IMR-90 (cell line): ENCODE results near the gene LCN2. TPM values are rescaled to one million over a fixed set of nuclear protein-coding genes. Genes with fewer than 3 reads are reported as not detected.

ENCODE experiments used
- ATAC-seq: fragments of 200-7000 bp; cut with Tn5 transposase; 2 replicates; pipeline ENCODE4 v1.9.1; 2020; ENCODE audit warnings: low read depth, mild to moderate bottlenecking, moderate library complexity
- BruUV-seq: library from RNA; stranded (reverse); fragments of 400-500 nt; replicated peaks from 2 replicates; lab custom pipeline; 2021; lab: Mats Ljungman, UMichigan
- CTCF ChIA-PET: fragments of 300-600 bp; formaldehyde crosslinking; extraction: SDS; loops from one replicate; lab custom pipeline; 2021; ENCODE audit warnings: antibody characterized with exemption; lab: Yijun Ruan, JAX
- POLR2A ChIA-PET: fragments of 300-600 bp; sonication (Branson Sonifier 250); formaldehyde crosslinking; loops from one replicate; lab custom pipeline; 2022; ENCODE audit warnings: antibody characterized with exemption; ENCODE audit not compliant: unreplicated experiment; lab: Charles Lee
- DNase-seq: peaks from one replicate; pipeline ENCODE4 v3.0.0; 2013
- H2AFZ ChIP-seq: replicated peaks from 2 replicates; pipeline ENCODE3; 2013; ENCODE audit warnings: low read length, mild to moderate bottlenecking; ENCODE audit not compliant: poor library complexity
- H2AK5ac ChIP-seq: 2 replicates; pipeline ENCODE4 v1.6.1; 2013; ENCODE audit warnings: low read depth, low read length, inconsistent platforms
- H2AK9ac ChIP-seq: replicated peaks from 2 replicates; pipeline ENCODE3; 2013; ENCODE audit warnings: mild to moderate bottlenecking, low read depth, low read length, moderate library complexity; ENCODE audit not compliant: poor library complexity
- H2BK120ac ChIP-seq: 2 replicates; pipeline ENCODE4 v1.6.1; 2013; ENCODE audit warnings: low read depth, low read length, inconsistent platforms
- H2BK15ac ChIP-seq: 3 replicates; pipeline ENCODE4 v1.6.1; 2013; ENCODE audit warnings: low read depth, low read length, inconsistent platforms
- H2BK20ac ChIP-seq: 2 replicates; pipeline ENCODE4 v1.6.1; 2013; ENCODE audit warnings: low read depth, mild to moderate bottlenecking, inconsistent platforms, low read length, moderate library complexity
- H2BK5ac ChIP-seq: 2 replicates; pipeline ENCODE4 v1.6.1; 2013; ENCODE audit warnings: mild to moderate bottlenecking, low read depth, low read length, inconsistent platforms; ENCODE audit not compliant: poor library complexity, severe bottlenecking
- H3K14ac ChIP-seq: replicated peaks from 2 replicates; pipeline ENCODE4 v1.6.1; 2013; ENCODE audit warnings: low read depth, low read length, inconsistent platforms
- H3K18ac ChIP-seq: 2 replicates; pipeline ENCODE4 v1.6.1; 2013; ENCODE audit warnings: low read depth, low read length, control low read depth
- H3K23ac ChIP-seq: 2 replicates; pipeline ENCODE4 v1.6.1; 2013; ENCODE audit warnings: low read depth, low read length, inconsistent platforms
- H3K27ac ChIP-seq: 2 replicates; pipeline ENCODE4 v1.5.1; 2013; ENCODE audit warnings: mild to moderate bottlenecking, control low read depth, low read length; ENCODE audit not compliant: insufficient read depth
- H3K27me3 ChIP-seq: 2 replicates; pipeline ENCODE4 v1.6.1; 2013; ENCODE audit warnings: low read length; ENCODE audit not compliant: control insufficient read depth, insufficient read depth
- H3K36me3 ChIP-seq: 2 replicates; pipeline ENCODE4 v1.6.1; 2013; ENCODE audit warnings: low read length, mixed read lengths; ENCODE audit not compliant: control insufficient read depth, insufficient read depth
- H3K4ac ChIP-seq: 2 replicates; pipeline ENCODE4 v1.6.1; 2013; ENCODE audit warnings: low read depth, low read length, inconsistent platforms
- H3K4me1 ChIP-seq: 2 replicates; pipeline ENCODE4 v1.6.1; 2013; ENCODE audit warnings: low read length, mixed read lengths; ENCODE audit not compliant: control insufficient read depth, insufficient read depth
- H3K4me2 ChIP-seq: 2 replicates; pipeline ENCODE4 v1.6.1; 2013; ENCODE audit warnings: low read depth, mild to moderate bottlenecking, control low read depth, low read length, moderate library complexity
- H3K4me3 ChIP-seq: 2 replicates; pipeline ENCODE4 v1.5.1; 2013; ENCODE audit warnings: low read depth, mild to moderate bottlenecking, control low read depth, low read length, moderate library complexity; ENCODE audit not compliant: insufficient read depth
- H3K56ac ChIP-seq: 2 replicates; pipeline ENCODE4 v1.6.1; 2013; ENCODE audit warnings: low read length, inconsistent platforms; ENCODE audit not compliant: insufficient read depth; ENCODE audit errors: extremely low read depth
- H3K79me1 ChIP-seq, 2 experiments: 2 replicates each; pipeline ENCODE4 v1.6.1; 2013; ENCODE audit warnings: low read length in 2 of 2, inconsistent platforms in 1 of 2, low read depth in 1 of 2
- H3K9ac ChIP-seq: 2 replicates; pipeline ENCODE4 v1.6.1; 2013; ENCODE audit warnings: low read depth, low read length, control low read depth
- H3K9me1 ChIP-seq: 2 replicates; pipeline ENCODE4 v1.6.1; 2013; ENCODE audit warnings: low read length, inconsistent platforms; ENCODE audit not compliant: insufficient read depth
- H3K9me3 ChIP-seq: 2 replicates; pipeline ENCODE4 v1.6.1; 2013; ENCODE audit warnings: low read length; ENCODE audit not compliant: control insufficient read depth, insufficient read depth
- H4K20me1 ChIP-seq: 2 replicates; pipeline ENCODE4 v1.6.1; 2013; ENCODE audit warnings: low read length, inconsistent platforms; ENCODE audit not compliant: insufficient read depth
- H4K5ac ChIP-seq: 2 replicates; pipeline ENCODE4 v1.6.1; 2013; ENCODE audit warnings: mild to moderate bottlenecking, low read depth, low read length, control low read depth
- H4K8ac ChIP-seq, 2 experiments: 2 replicates each; pipeline ENCODE4 v1.6.1; 2013; ENCODE audit warnings: low read depth in 2 of 2, low read length in 2 of 2, control low read depth in 1 of 2, inconsistent platforms in 1 of 2
- H4K91ac ChIP-seq: 2 replicates; pipeline ENCODE4 v1.6.1; 2013; ENCODE audit warnings: low read depth, low read length, inconsistent platforms; ENCODE audit not compliant: insufficient read depth
- CEBPB ChIP-seq: IDR thresholded peaks from 2 replicates; pipeline ENCODE4 v1.6.1; 2012; ENCODE audit warnings: low read depth, low read length, improper control_type of control experiment
- CHD1 ChIP-seq: IDR thresholded peaks from 2 replicates; pipeline ENCODE4 v1.6.1; 2012; ENCODE audit warnings: low read depth, low read length, improper control_type of control experiment
- MAZ ChIP-seq: IDR thresholded peaks from 2 replicates; pipeline ENCODE4 v1.6.1; 2012; ENCODE audit warnings: low read depth, mild to moderate bottlenecking, low read length, improper control_type of control experiment, moderate library complexity, borderline replicate concordance
- MXI1 ChIP-seq: IDR thresholded peaks from 2 replicates; pipeline ENCODE4 v1.6.1; 2012; ENCODE audit warnings: low read depth, mild to moderate bottlenecking, low read length, moderate library complexity, borderline replicate concordance
- NFE2L2 ChIP-seq: fragments of 150-350 bp; IDR thresholded peaks from 2 replicates; pipeline ENCODE4 v1.6.1; 2016; ENCODE audit warnings: low read depth, mild to moderate bottlenecking, low read length
- POLR2A ChIP-seq: IDR thresholded peaks from 2 replicates; pipeline ENCODE4 v1.6.1; 2012; ENCODE audit warnings: mild to moderate bottlenecking, low read depth, low read length
- RCOR1 ChIP-seq: IDR thresholded peaks from 2 replicates; pipeline ENCODE4 v1.6.1; 2012; ENCODE audit warnings: mild to moderate bottlenecking, low read length, improper control_type of control experiment; ENCODE audit not compliant: insufficient replicate concordance
- RFX5 ChIP-seq: IDR thresholded peaks from 2 replicates; pipeline ENCODE4 v1.8.0; 2012; ENCODE audit warnings: low read depth, mild to moderate bottlenecking, low read length, moderate library complexity
- SMC3 ChIP-seq: fragments of 150-350 bp; IDR thresholded peaks from 2 replicates; pipeline ENCODE4 v1.6.1; 2016; ENCODE audit warnings: low read depth, mild to moderate bottlenecking, antibody characterized with exemption, low read length, moderate library complexity
- WGBS, 2 experiments: methylation state at CpG; one replicate each; pipeline versions ENCODE4 v1.1.5 to v1.1.7; 2013; ENCODE audit warnings: missing lambda C conversion rate in 2 of 2; ENCODE audit not compliant: insufficient read length in 1 of 2; ENCODE audit errors: extremely low coverage in 2 of 2; 5-methylcytosine and 5-hydroxymethylcytosine counted together
- dilution Hi-C: fragments of 300-500 bp; cut with HindIII; formaldehyde crosslinking; loops from one replicate; pipeline ENCODE4 v1.14.3; 2018; ENCODE audit warnings: low sequenced_read_pairs; ENCODE audit not compliant: unreplicated experiment
- in situ Hi-C: fragments of 300-500 bp; cut with MboI; formaldehyde crosslinking; loops from 3 replicates; pipeline ENCODE4 v1.14.3; 2019; ENCODE audit warnings: low sequenced_read_pairs, inconsistent platforms, mixed read lengths
- intact Hi-C: fragments of 100-400 bp; cut with micrococcal nuclease; formaldehyde crosslinking; loops from 2 replicates; pipeline ENCODE4 v1.10.0; 2022
- polyA plus RNA-seq, 3 experiments: library from polyadenylated mRNA; depleted of rRNA; stranded (reverse); fragments of >200 nt; gene quantifications; 2 replicates each; pipeline ENCODE4 v1.2.3, GENCODE V29; 2012; ENCODE audit warnings: low replicate concordance in 1 of 3
- total RNA-seq: library from RNA; depleted of rRNA; stranded (reverse); fragments of >200 nt; gene quantifications from 2 replicates; pipeline ENCODE4 v1.2.3, GENCODE V29; 2012
- TF ChIP-seq, protein P1 (sequence below): fragments of 150-350 bp; IDR thresholded peaks from 2 replicates; pipeline ENCODE4 v1.6.1; 2016; ENCODE audit warnings: low read depth, mild to moderate bottlenecking, low read length, moderate library complexity, borderline replicate concordance

LCN2 gene
- total and polyA plus RNA-seq, 2 of the 4 experiments (the other 2 are of a cell fraction), result not detected

DNA sequence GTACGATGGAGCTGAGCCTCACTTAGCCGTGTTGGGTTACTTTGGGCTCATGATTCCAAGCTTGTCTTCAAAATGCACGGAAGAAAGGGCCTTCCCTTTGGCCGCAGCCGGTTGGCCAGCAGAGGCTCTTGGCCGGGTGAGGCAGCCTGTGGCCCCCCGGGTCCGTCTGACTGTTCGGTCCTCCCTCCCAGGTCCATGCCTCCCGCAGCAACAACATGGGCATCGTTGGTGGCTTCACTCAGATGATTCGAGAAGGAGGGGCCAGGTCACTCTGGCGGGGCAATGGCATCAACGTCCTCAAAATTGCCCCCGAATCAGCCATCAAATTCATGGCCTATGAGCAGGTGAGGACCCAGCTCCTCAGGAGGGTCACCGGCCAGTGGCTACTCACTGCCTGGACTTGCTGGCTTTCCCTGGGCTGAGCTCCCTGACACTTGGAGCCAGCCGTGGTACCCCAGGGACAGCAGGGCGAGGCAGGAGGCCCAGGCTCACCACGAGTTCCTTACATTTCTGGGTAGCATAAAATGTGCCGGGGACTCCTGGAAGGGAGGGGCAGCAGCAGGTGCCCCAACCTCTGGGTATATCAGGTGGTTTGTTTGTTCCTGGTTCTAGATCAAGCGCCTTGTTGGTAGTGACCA, 43.6 kb upstream of the LCN2 start:
- intact Hi-C loops, result no loop called here

More for the DNA sequence above, 43.6 kb upstream of the LCN2 start:
- Histone ChIP-seq H2BK20ac (no peak overlapping the region), H2BK15ac (no peak overlapping the region), H2AFZ (no peak overlapping the region), H3K18ac (no peak overlapping the region), H3K27ac (no peak overlapping the region), H4K8ac (no peak overlapping the region), H2AK5ac (no peak overlapping the region), H2BK5ac (no peak overlapping the region), H3K4me2 (no peak overlapping the region), H3K4me3 (no peak overlapping the region), H2AK9ac (no peak overlapping the region), H3K4ac (no peak overlapping the region), H4K91ac (no peak overlapping the region), H3K27me3 (no peaks in the 10 kb centered on the region), H2BK120ac (no peak overlapping the region), H3K14ac (no peak overlapping the region), H3K9ac (no peak overlapping the region), H4K20me1 (peaks cover 30% of the 10 kb centered on the region), H3K36me3 (peaks cover 71% of the 10 kb centered on the region), H3K56ac (no peak overlapping the region), H3K79me1 (peaks cover 12 to 56% of the 10 kb centered on the region in 2 experiments), H3K9me1 (peaks cover 5% of the 10 kb centered on the region; the same call in 1 of the 2 replicates), H3K23ac (no peak overlapping the region), H4K5ac (no peak overlapping the region), H3K4me1 (peaks cover 2% of the 10 kb centered on the region; the same call in 1 of the 2 replicates), H3K9me3 (no peaks in the 10 kb centered on the region)
- ATAC-seq (no peak), DNase-seq (no peak)
- ChIA-PET CTCF (no interaction called here), POLR2A (no interaction called here)
- in situ Hi-C loops (no loop called here), dilution Hi-C loops (no loop called here)
- no TSS peak for BruUV-seq
- TF ChIP-seq MXI1 (no peak), POLR2A (no peak), CHD1 (no peak), RCOR1 (no peak), MAZ (no peak), CEBPB (no peak), NFE2L2 (no peak), SMC3 (no peak), RFX5 (no peak)
- TF ChIP-seq, protein P1, sequence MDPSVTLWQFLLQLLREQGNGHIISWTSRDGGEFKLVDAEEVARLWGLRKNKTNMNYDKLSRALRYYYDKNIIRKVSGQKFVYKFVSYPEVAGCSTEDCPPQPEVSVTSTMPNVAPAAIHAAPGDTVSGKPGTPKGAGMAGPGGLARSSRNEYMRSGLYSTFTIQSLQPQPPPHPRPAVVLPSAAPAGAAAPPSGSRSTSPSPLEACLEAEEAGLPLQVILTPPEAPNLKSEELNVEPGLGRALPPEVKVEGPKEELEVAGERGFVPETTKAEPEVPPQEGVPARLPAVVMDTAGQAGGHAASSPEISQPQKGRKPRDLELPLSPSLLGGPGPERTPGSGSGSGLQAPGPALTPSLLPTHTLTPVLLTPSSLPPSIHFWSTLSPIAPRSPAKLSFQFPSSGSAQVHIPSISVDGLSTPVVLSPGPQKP, result no peak
- 92% methylated on average over 14 of the region's 21 CpGs; no CpG with 5 or more reads in 1 of the 2 experiments for WGBS, 2 experiments
